C4-2B (cell line): ENCODE measurements around the gene SERHL2.

Experiments
- H3K27ac ChIP-seq: fragments of 450-650 bp; 2 replicates; pipeline ENCODE4 v1.5.1; 2017
- ZFX ChIP-seq: fragments of 450-650 bp; IDR thresholded peaks from 2 replicates; pipeline ENCODE4 v1.6.1; 2017
- TF ChIP-seq, protein P1 (sequence below): fragments of 450-650 bp; conservative IDR thresholded peaks from 2 replicates; pipeline ENCODE4 v1.5.1; 2017; ENCODE audit warnings: mild to moderate bottlenecking

SERHL2 gene

DNA sequence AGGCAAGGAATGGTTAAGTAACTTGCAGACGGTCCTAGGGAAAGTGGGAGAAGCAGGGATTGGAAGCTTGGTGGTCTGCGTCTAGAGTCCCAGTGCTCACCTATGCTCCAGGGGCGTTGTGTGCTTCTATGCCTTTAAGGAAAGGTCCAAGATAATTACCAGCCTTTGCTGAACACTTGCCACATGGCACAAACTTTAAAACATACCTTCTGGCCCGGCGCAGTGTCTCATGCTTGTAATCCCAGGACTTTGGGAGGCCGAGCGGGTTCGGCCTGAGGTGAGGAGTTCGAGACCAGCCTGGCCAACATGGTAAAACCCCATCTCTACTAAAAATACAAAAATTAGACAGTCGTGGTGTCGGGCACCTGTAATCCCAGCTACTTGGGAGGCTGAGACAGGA lies 58.6 kb downstream of the SERHL2 start:
- TF ChIP-seq, protein P1, sequence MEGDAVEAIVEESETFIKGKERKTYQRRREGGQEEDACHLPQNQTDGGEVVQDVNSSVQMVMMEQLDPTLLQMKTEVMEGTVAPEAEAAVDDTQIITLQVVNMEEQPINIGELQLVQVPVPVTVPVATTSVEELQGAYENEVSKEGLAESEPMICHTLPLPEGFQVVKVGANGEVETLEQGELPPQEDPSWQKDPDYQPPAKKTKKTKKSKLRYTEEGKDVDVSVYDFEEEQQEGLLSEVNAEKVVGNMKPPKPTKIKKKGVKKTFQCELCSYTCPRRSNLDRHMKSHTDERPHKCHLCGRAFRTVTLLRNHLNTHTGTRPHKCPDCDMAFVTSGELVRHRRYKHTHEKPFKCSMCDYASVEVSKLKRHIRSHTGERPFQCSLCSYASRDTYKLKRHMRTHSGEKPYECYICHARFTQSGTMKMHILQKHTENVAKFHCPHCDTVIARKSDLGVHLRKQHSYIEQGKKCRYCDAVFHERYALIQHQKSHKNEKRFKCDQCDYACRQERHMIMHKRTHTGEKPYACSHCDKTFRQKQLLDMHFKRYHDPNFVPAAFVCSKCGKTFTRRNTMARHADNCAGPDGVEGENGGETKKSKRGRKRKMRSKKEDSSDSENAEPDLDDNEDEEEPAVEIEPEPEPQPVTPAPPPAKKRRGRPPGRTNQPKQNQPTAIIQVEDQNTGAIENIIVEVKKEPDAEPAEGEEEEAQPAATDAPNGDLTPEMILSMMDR: no peak
- TF ChIP-seq ZFX: no peak

DNA sequence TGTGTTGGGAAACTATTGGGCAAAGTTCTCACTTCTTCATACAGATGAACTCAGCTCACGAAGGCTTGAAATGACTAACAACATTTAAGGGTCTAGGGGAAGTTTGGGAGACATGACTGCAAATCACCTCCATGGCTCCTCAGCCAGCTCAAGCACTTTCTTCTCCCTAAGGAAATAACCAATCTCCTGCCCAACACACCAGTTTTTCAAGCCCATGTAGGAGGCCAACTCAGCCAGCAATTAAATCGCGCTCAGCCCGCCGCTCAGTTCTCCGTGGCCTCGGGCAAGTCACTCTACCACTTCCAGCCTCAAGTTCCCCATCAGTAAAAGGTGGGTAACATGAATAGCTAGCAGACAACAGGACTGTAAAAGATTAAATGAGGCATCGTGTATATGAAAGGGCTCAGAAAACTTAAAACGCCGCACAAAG lies 60.1 kb downstream of the SERHL2 start:
- peak overlapping the region; percentile 95 for H3K27ac ChIP-seq
- TF ChIP-seq, protein P1: no peak
- TF ChIP-seq ZFX: no peak

More for the DNA sequence above, 58.6 kb downstream of the SERHL2 start:
- H3K27ac ChIP-seq: peak overlapping the region; percentile 95

DNA sequence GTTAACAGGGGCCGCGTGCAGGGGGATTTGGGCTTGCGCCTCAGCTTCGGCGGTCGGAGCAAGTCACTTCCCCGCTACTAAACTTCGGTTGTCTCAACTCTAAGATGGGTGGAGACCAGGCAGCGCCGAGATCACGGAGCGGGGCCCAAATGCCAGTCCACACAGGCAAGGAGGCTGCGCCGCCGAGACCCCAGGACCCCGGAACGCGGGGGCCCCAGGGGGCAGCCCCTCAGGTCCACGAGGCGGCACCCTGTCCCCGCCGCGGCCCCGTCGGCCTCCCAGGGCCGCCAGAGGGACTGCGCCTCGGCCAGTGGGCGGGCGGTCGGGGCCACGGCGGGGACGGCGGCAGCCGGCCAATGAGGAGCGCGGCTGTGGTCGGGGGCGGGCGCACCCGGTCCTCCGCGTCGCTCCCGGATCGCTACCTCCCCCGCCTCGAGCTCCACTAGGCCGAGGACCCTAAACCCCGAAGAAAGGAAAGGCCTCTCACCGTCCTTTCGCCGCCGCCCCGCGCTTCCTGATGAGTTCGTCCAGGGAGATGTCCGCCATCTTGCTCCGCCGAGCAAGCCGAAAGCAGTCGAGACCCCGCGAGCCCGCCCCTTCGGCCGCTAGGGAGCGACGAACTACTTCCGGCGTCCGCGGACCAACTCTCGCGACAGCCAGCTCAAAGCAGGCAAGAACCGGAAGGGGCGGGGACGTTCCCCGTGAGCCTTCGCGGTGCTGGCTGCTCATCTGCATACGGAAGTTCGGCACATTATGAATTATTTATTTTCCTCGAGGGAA lies 60.7 kb downstream of the SERHL2 start, which contains the start of gene POLDIP3:
Gene POLDIP3, minus strand, starts transcription at position 572 of the 780 bp plus-strand sequence. Its CDS starts 26 bp downstream, at position 546.
- TF ChIP-seq, protein P1: no peak; the same call in 1 of the 2 replicates
- peak; percentile 84; the same call in 1 of the 2 replicates for TF ChIP-seq ZFX
- peak within 1 kb of the TSS; percentile 95 for H3K27ac ChIP-seq

DNA sequence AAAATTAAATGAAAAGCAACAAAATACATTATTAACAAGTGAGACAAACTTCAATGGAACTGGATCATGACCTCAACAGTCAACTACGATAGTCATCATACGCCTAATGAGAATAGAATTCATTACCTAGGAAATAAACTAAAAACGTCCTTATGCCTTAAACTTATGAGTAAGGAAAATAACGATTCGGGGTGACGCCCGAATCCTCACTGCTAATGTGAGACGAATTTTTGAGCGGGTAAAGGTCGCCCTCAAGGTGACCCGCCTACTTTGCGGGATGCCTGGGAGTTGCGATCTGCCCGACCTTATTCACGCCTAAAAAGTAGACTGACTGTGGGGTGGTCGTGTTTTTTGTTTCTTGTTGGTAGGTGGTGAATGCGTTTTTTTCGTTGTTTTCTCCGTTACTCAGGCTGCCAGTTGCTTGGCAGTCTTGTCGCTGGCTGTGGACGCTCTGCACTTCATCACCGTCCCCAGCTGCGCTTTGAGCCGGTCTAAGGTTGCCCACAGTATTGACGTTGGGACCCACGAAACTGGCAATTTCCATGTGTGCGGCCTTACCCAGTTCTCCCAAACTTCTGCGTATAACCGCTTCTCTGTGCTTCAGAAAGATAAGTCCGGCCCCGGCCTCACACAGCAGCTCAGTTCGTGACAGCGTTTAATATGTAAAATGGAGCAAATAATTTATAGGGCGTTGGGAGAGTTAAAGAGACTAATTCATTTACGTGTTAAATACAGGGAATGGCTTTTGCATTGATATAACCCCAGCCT lies 61.5 kb downstream of the SERHL2 start:
- TF ChIP-seq ZFX: no peak; the same call in 1 of the 2 replicates
- peak overlapping the region; percentile 95 for H3K27ac ChIP-seq

DNA sequence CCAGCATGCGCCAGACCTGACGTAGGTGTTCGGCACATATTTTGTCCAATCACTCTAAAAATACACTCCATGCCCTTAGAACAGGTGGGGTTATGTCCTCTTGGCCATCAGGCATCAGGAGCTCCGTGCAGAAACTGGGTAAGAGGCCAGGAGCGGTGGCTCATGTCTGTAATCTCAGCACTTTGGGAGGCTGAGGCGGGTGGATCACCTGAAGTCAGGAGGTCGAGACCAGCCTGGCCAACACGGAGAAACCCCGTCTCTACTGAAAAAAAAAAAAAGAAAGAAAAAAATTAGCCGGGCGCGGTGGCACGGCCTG lies 62.1 kb downstream of the SERHL2 start:
- H3K27ac ChIP-seq: peak overlapping the region; percentile 95

DNA sequence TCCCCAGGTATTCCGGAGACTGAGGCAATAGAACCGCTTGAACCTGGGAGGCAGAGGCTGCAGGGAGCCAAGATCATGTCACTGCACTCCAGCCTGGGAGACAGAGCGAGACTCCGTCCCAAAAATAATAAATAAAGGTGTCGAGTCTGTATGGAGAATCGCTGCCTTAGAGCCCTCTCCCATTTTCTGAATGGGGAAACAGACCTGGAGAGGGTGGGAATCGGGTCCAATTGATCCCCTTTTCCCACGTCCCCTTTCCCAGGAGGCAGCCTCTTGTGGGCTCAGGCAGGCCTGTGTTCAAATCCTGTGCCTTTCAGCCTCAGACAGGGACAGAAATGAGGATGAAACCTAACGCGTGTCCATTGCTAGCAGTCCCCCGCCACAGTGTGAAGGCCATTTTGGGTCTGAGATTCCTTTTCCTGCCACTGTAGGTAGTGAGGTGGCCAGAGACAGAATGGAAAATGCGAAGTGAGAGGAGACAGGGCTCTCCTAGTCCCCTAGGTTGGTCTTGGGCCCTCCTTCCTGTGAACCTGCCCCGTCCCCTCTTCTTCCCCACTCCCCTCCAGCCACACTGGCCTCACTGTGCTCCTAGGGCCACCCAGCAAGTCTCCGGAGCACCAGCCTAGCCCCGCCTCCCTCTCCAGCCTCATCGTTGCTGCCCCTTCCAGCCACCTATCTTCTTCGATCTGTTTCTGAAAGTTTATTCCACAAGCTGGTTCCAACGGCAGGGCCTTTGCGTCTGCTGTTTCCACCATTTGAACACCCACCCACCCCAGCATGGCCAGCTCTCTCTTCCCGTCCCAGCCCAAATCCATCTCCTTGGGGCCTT lies 63.6 kb downstream of the SERHL2 start:
- TF ChIP-seq ZFX: no peak
- TF ChIP-seq, protein P1: no peak
- peak overlapping the region; percentile 95 for H3K27ac ChIP-seq

DNA sequence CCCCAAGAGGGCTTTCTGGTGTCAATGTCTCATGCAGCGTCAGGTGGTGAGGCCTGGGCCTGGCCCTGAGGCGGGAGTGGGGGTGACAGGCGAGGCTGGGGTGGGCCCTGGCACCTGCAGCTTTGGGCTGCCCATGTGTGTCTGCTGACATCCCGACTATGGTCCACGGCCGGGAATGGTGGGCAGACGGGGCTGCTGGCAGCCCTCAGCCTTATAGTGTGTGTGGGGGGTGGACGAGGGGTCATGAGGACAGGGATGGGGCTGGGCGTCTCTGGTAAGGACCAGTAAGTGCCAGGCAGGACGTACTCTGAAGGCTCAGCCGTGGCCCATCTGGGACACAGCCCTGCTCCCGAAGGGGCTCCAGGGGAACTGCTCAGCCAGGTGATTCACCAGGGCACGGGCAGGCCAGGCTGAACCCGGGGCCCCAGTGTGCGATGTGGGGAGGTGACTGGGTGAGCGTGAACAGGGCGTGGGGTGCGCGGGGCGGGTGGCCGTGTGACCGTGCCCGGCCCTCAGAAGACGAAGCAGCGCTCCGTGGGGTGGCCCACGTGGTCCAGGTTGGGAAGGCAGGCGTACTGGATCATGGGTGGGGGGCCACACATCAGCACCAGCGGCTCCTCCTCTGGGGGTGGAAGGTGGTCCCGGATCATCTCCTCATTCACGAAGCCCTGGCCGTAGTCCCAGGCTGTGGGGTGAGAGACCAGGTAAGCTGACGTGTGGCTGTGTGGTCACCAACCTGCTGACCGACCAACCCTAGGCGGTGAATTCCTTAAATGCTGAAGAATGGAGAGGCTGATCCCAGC lies 65.7 kb downstream of the SERHL2 start:
- TF ChIP-seq, protein P1: no peak
- TF ChIP-seq ZFX: no peak
- peak overlapping the region; percentile 65 for H3K27ac ChIP-seq
